ENCODE results near the gene SLC35F3. TPM values are rescaled to one million over a fixed set of nuclear protein-coding genes. Genes with fewer than 3 reads are reported as not detected.

SLC35F3 gene
- polyA plus RNA-seq, 1 of the 3 experiments (the other 2 are of a cell fraction) = 0.87 TPM

- Histone ChIP-seq H3K79me2 (ENCODE audit: insufficient read depth) (no peaks in the 10 kb centered on the region), H3K36me3 (replicated peaks in 1 of 2; ENCODE audit: control insufficient read depth in 1 of 2, insufficient read depth in 2 of 2, low read length in 1 of 2) (no peaks in the 10 kb centered on the region), H3F3A (replicated peaks; ENCODE audit: insufficient read depth) (no peaks in the 10 kb centered on the region), H3K27me3 (ENCODE audit: insufficient read depth) (no peaks in the 10 kb centered on the region; the same call in 1 of the 2 replicates), H3K9ac (no peak overlapping the region), H4K20me1 (ENCODE audit: insufficient read depth) (no peaks in the 10 kb centered on the region), H3K4me1 (ENCODE audit: control insufficient read depth in 1 of 2, insufficient read depth in 2 of 2, low read depth in 1 of 2, low read length in 1 of 2) (no peaks in the 10 kb centered on the region), H3K9me3 (no peaks in the 10 kb centered on the region), H2AFZ (ENCODE audit: low read depth) (no peak overlapping the region), H3K9me2 (no peaks in the 10 kb centered on the region), H3K27ac (ENCODE audit: low read depth in 2 of 2, low read length in 1 of 2) (no peak overlapping the region), H3K4me2 (no peak overlapping the region), H3K4me3 (ENCODE audit: low read depth in 2 of 2, low read length in 1 of 2) (no peak overlapping the region)
- POLR2A ChIA-PET = no interaction called here
- DNase-seq = no peak
- 85% methylated on average over 9 of the region's 9 CpGs for WGBS (ENCODE audit: low lambda C conversion rate)
- CTCF ChIA-PET = interaction anchor here (0.8 to 3.1 kb wide), 3 partner anchors 44 to 157 kb away, joined by 3 to 13 read pairs (median 6); no protein-coding TSS in a partner anchor
- TF ChIP-seq RXRA (IDR thresholded peaks at IDR 0.05; ENCODE audit: borderline replicate concordance, low read depth) (no peak), MAX (IDR thresholded peaks at IDR 0.05; ENCODE audit: low read depth) (no peak), PBX3 (IDR thresholded peaks at IDR 0.05) (no peak), FOXJ3 (CRISPR knock-in tag; IDR thresholded peaks at IDR 0.05) (no peak), SMC3 (IDR thresholded peaks at IDR 0.05; ENCODE audit: low read depth, low read length) (no peak), TCF12 (IDR thresholded peaks at IDR 0.05) (no peak)
Measured at GRCh38 chr1:234169161-234169849, 264.8 kb downstream of the SLC35F3 start.

- Histone ChIP-seq H3K9ac (no peak overlapping the region), H4K20me1 (ENCODE audit: insufficient read depth) (no peaks in the 10 kb centered on the region), H3F3A (replicated peaks; ENCODE audit: insufficient read depth) (no peaks in the 10 kb centered on the region), H3K27me3 (ENCODE audit: insufficient read depth) (no peaks in the 10 kb centered on the region; the same call in 1 of the 2 replicates), H2AFZ (ENCODE audit: low read depth) (no peak overlapping the region), H3K79me2 (ENCODE audit: insufficient read depth) (no peaks in the 10 kb centered on the region), H3K9me2 (no peaks in the 10 kb centered on the region), H3K4me2 (no peak overlapping the region), H3K36me3 (replicated peaks in 1 of 2; ENCODE audit: control insufficient read depth in 1 of 2, insufficient read depth in 2 of 2, low read length in 1 of 2) (no peaks in the 10 kb centered on the region), H3K4me3 (ENCODE audit: low read depth in 2 of 2, low read length in 1 of 2) (no peak overlapping the region), H3K9me3 (no peaks in the 10 kb centered on the region), H3K27ac (ENCODE audit: low read depth in 2 of 2, low read length in 1 of 2) (no peak overlapping the region), H3K4me1 (ENCODE audit: control insufficient read depth in 1 of 2, insufficient read depth in 2 of 2, low read depth in 1 of 2, low read length in 1 of 2) (no peaks in the 10 kb centered on the region)
- no peak for TF ChIP-seq GATA2 (CRISPR knock-in tag; IDR thresholded peaks at IDR 0.05)
- TF ChIP-seq ELF1 (IDR thresholded peaks at IDR 0.05) = no peak
- TF ChIP-seq FOXM1 (IDR thresholded peaks at IDR 0.05; ENCODE audit: low read depth) = no peak
- no peak for TF ChIP-seq CTCF (IDR thresholded peaks at IDR 0.05)
- no peak for TF ChIP-seq USF1 (IDR thresholded peaks at IDR 0.05; ENCODE audit: borderline replicate concordance, low read depth)
- TF ChIP-seq RXRA (IDR thresholded peaks at IDR 0.05; ENCODE audit: borderline replicate concordance, low read depth) = no peak
- no peak for TF ChIP-seq FOXJ3 (CRISPR knock-in tag; IDR thresholded peaks at IDR 0.05)
- no peak for TF ChIP-seq SIN3A (IDR thresholded peaks at IDR 0.05; ENCODE audit: borderline replicate concordance, low read depth, low read length)
- TF ChIP-seq YY1 (IDR thresholded peaks at IDR 0.05; ENCODE audit: low read depth) = no peak
- no peak for TF ChIP-seq PBX3 (IDR thresholded peaks at IDR 0.05)
- TF ChIP-seq EP300 (IDR thresholded peaks at IDR 0.05; ENCODE audit: borderline replicate concordance in 1 of 2, low read depth in 1 of 2, low read length in 1 of 2) = no peak
- TF ChIP-seq RFX5 (IDR thresholded peaks at IDR 0.05; ENCODE audit: low read length) = no peak
- TF ChIP-seq RAD21 (IDR thresholded peaks at IDR 0.05; ENCODE audit: low read length) = no peak
- TF ChIP-seq IRF3 (IDR thresholded peaks at IDR 0.05; ENCODE audit: low read depth, low read length) = no peak
- TF ChIP-seq MEF2A (IDR thresholded peaks at IDR 0.05; ENCODE audit: borderline replicate concordance, low read depth) = no peak
- TF ChIP-seq RCOR1 (IDR thresholded peaks at IDR 0.05; ENCODE audit: low read length) = no peak
- TF ChIP-seq MAX (IDR thresholded peaks at IDR 0.05; ENCODE audit: low read depth) = no peak
- TF ChIP-seq JUND (IDR thresholded peaks at IDR 0.05) = no peak
- no peak for TF ChIP-seq MXI1 (IDR thresholded peaks at IDR 0.05; ENCODE audit: low read depth, low read length)
- WGBS (ENCODE audit: low lambda C conversion rate) = no CpG with 5 or more reads among the region's 4 CpGs
- CTCF ChIA-PET = interaction anchor here (0.7 to 3.1 kb wide), 3 partner anchors 43 to 140 kb away, joined by 3 to 13 read pairs (median 4); no protein-coding TSS in a partner anchor
- POLR2A ChIA-PET = no interaction called here
- DNase-seq = no peak
Measured at GRCh38 chr1:234170067-234170466, 265.6 kb downstream of the SLC35F3 start.

All from SK-N-SH (cell line).